Fibroblast of mammary gland (primary cell): ENCODE data around the gene SH3BP5.
"Not testable (repeated sequence)": the region's sequence is repeated elsewhere in the genome, so short reads cannot be mapped to it uniquely, and the experiment has no call there.

Experiments
- DNase-seq: peaks from one replicate; pipeline ENCODE4 v3.0.0-alpha.2; 2010; ENCODE audit warnings: low read depth
- H3K4me3 ChIP-seq: 2 replicates; pipeline ENCODE4 v1.5.1; 2011; ENCODE audit warnings: low read depth, mild to moderate bottlenecking, low read length, moderate library complexity; ENCODE audit not compliant: control insufficient read depth
- TF ChIP-seq, protein P1 (sequence below): conservative IDR thresholded peaks from 2 replicates; pipeline ENCODE4 v1.5.1; 2011; ENCODE audit warnings: low read depth, low read length, inconsistent platforms; ENCODE audit not compliant: control insufficient read depth, insufficient read depth

Gene SH3BP5

DNA sequence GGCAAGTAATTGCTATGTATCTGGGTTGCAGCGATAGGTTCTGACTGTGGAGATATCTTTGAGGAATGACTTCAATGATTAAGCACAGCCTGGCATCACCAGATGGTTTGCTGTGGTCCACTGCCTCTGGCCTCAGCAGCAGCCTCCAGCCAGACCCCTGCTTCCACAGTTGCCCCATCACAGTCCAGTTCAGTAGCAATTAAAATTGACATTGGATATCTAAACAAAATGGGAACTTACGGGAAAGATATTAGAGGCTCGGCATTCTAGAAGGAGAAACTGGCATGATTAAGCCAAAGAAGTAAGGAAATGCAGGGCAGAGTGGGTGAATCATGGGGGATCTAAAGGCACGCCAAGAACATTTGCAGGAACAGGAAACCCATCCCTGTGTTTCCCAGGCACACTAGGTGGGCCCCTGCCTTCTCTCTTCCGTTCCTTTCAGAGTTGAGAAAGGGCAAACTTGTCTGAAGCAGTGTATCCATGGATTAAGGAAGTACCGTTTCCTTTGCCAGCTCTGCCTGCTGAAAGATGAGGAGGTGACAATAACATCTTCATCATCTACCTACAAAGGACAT lies 36.3 kb upstream of the SH3BP5 start:
- H3K4me3 ChIP-seq, result no peak overlapping the region
- TF ChIP-seq, protein P1, sequence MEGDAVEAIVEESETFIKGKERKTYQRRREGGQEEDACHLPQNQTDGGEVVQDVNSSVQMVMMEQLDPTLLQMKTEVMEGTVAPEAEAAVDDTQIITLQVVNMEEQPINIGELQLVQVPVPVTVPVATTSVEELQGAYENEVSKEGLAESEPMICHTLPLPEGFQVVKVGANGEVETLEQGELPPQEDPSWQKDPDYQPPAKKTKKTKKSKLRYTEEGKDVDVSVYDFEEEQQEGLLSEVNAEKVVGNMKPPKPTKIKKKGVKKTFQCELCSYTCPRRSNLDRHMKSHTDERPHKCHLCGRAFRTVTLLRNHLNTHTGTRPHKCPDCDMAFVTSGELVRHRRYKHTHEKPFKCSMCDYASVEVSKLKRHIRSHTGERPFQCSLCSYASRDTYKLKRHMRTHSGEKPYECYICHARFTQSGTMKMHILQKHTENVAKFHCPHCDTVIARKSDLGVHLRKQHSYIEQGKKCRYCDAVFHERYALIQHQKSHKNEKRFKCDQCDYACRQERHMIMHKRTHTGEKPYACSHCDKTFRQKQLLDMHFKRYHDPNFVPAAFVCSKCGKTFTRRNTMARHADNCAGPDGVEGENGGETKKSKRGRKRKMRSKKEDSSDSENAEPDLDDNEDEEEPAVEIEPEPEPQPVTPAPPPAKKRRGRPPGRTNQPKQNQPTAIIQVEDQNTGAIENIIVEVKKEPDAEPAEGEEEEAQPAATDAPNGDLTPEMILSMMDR, result no peak
- DNase-seq, result no peak

DNA sequence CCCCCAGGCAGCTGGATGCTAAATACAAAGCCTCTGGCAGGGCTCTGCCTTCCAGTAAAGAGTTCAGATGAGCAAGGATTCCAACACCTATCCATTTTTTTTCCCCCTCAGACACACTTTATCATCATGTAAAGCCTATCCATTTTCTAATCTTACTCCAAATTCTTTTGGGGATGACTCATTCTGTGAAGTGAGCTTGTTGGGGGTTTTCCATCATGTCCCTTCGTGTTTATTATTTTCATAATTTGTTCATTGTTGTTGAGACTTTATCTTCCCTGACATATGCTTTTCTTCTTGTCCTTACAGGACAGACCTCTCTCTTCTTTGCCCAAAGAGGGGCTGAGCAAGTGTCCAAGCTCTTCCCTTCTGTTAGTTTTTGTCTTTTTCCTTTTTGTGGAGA lies 34.7 kb upstream of the SH3BP5 start:
- no peak overlapping the region for H3K4me3 ChIP-seq
- no peak for DNase-seq
- TF ChIP-seq, protein P1, result no peak

DNA sequence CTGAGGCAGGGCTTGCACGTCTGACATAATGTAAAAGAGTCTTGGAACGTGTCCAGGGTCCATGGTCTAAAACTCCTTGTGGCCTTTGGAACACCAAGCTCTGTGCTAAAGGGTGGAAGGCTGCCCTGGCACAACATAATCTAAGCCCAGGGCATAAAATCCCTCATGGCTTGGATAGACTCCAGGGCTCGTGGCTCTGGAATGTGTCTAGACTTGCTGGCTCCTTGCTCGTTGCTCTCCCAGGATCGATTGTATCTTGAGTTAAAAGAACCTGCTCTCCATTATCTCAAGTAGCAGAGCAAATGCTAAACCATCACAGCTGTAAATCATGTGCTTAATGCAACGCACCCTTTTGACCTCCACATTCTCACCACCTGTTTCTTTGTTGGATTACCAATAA lies 31.7 kb upstream of the SH3BP5 start:
- not testable (repeated sequence) for H3K4me3 ChIP-seq
- DNase-seq, result peak; percentile 6

DNA sequence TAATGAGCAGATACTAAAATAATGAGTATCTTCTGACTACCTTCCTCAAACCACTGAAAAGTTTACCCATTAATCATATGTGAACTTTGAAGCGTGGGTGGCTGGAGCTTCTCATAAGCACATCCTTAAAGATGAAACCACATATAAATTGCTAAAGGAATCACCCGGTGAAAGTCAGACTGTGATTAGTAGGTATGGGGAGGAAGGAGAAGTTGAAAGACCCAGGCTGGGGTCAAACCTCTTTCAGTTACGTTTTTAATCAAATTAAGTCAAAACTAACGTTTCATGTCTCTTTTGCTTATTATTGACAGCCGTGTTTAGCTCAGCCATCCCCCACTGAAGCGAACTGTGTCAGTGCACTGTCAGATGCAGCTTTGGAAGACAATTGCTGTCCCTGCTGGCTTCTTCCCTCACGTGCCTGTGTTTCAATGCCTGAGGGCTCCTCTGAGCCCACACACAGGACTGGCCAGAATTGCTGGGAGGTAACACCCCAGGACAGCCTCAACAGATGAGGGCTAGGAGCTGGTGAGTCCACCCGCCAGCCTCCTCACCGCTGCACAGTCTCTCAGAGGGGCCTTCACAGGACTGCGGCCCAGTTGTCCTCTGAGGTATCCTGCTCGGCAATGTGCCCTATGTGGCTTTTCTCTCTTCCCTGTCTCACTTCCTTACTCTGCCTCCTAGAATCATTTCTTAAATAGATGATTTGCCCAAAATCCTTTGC lies 29.3 kb upstream of the SH3BP5 start:
- DNase-seq, result peak; percentile 77
- no peak overlapping the region for H3K4me3 ChIP-seq
- TF ChIP-seq, protein P1, result no peak

DNA sequence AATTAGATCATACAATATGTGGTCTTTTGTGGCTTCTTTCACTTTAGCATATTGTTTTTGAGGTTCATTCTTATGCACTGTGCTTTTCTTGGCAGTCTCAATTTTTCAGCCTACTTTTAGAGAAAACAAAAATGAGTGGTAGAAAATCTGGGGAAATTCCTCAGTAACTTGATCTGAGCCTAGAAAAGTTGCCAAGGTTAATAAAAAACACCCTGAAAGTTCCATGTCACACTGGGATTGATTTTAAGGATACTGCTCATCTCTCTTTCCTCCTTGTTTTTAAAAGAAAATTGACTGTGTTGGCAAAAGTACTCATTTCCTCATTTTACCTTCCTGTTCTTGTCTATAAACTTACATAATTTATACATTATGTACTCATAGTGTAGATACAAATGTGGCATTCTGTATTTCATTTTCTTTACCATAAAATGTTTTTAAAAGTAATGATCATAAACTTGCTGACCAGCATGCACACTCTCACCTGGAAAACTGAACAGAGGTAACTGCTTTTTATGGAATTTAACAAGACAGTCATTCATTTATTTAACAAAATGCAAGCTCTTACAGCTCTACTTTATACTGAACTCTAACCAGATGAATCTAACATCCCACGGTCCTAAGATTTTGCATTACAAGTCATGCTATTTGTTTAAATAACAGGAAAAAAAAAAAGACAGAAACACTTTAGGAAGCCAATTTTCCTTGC lies 28.6 kb upstream of the SH3BP5 start:
- peak; percentile 83 for DNase-seq
- TF ChIP-seq, protein P1, result no peak
- H3K4me3 ChIP-seq, result no peak overlapping the region

DNA sequence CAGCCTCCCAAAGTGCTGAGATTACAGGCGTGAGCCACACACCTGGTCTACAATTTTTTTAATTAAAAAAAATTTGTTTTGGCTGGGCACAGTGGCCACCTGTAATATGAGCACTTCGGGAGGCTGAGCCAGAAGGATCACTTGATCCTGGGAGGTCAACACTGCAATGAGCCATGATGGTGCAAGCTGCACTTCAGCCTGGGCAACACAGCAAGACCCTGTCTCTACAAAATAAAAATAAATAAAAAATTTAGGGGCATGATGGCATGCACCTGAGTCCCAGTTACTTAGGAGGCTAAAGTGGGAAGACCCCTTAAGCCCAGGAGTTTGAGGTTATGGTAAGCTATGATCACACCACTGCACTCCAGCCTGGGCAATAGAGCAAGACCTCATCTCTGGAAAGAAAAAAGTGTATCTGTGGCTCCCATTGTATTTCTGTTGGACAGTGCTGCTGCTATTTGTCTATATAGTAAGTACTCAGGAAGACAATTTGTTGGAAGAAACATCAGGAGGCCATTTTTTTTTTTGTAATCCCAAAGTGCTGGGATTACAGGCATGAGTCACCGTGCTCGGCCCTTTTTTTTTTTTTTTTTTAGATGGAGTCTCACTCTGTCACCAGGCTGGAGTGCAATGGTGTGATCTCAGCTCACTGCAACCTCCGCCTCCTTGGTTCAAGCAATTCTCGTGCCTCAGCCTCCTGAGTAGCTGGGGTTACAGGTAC lies 27.5 kb upstream of the SH3BP5 start:
- H3K4me3 ChIP-seq, result no peak overlapping the region
- peak; percentile 51 for DNase-seq
- TF ChIP-seq, protein P1, result no peak

DNA sequence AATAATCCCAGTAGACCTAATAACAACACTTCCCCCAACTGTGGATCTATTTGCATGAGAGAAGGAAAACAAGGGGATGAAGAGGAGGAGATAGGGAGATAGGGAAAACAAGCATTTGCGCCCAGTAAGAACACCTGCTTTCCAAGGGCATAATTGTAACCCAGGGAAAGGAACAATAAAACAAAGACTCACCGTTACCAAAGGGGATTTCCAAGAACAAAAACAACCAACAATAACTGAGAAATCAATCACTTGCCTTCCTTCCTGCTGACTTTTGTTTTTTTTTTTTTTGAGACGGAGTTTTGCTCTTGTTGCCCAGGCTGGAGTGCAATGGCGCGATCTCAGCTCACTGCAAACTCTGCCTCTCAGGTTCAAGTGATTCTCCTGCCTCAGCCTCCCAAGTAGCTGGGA lies 24.3 kb upstream of the SH3BP5 start:
- H3K4me3 ChIP-seq, DNase-seq: not testable (repeated sequence)
